HG02943 (cell line): ENCODE data around the gene GPAT2.
"Not testable (repeated sequence)": the region's sequence is repeated elsewhere in the genome, so short reads cannot be mapped to it uniquely, and the experiment has no call there.

Experiments used
- ATAC-seq: cut with Tn5 transposase; IDR thresholded peaks from one replicate; pipeline ENCODE4 v1.9.1; 2021; ENCODE audit warnings: mild to moderate bottlenecking, low read depth, moderate library complexity; ENCODE audit not compliant: unreplicated experiment

GPAT2 gene, protein sequence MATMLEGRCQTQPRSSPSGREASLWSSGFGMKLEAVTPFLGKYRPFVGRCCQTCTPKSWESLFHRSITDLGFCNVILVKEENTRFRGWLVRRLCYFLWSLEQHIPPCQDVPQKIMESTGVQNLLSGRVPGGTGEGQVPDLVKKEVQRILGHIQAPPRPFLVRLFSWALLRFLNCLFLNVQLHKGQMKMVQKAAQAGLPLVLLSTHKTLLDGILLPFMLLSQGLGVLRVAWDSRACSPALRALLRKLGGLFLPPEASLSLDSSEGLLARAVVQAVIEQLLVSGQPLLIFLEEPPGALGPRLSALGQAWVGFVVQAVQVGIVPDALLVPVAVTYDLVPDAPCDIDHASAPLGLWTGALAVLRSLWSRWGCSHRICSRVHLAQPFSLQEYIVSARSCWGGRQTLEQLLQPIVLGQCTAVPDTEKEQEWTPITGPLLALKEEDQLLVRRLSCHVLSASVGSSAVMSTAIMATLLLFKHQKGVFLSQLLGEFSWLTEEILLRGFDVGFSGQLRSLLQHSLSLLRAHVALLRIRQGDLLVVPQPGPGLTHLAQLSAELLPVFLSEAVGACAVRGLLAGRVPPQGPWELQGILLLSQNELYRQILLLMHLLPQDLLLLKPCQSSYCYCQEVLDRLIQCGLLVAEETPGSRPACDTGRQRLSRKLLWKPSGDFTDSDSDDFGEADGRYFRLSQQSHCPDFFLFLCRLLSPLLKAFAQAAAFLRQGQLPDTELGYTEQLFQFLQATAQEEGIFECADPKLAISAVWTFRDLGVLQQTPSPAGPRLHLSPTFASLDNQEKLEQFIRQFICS

DNA sequence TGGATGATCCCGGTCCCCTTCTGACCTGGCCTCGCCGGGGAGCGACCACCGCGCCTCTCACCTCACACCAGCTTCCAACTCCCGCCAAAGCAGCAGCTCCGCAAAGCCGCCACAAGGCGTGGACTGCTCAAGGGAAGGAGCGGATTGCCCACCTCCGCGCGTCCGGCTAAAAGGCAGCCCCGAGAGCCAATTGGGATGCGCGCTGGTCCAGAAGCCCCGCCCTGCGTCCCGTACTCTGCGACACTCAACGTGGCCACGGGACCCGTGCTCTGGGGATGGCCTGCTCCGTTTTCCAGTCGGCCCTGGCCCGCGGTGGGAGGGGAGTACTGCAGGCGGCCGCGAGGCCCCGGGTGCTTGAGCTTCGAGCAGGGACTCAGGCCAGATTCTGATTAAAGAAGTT is at the start of gene GPAT2:
Gene GPAT2, minus strand, starts transcription at position 125 of the 400 bp plus-strand sequence. CDS start 2,557 bp downstream, outside the sequence.
- not testable (repeated sequence) for ATAC-seq

DNA sequence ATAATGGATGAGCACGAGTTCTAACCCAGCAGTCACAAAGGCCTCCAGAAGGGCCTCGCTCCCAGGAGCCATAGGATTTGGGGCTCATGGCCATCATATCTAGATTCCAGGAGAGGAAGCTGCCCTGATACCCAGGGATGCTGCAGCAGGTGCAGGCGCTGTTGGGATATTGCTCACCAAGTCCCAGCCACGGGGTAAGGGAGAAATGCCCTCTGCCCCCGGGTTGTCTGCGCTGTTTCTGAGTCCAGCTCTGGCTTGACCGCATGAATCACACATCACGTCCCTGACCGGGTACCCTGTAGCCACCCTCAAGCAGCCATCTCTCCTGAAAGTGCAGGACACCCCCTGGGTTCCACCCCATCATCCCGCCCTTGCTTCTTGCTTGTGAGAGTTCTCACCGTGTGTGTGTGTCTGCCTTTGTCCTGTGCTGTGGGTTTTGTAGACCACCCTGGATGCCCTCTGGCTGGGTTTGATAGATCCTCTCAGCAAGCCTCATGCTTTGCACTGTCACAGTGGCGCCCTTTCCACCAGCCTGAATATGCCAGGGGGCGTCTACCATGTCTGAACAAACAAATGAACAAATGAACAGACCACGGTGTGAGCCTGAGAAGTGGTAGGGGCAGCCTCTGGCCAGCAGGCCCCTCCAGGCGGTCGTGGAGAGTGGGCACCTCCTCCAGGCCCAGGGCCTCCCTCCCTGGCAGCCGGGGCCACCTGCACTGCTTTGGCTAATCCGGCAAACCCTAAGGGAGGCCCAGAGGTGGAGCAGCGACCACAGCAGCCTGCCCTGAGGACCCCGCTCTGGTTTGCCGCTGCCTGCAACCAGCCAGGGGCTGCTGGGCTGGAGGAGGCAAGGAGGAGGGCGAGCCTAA is 49.5 kb upstream of the GPAT2 start:
- ATAC-seq = no peak

DNA sequence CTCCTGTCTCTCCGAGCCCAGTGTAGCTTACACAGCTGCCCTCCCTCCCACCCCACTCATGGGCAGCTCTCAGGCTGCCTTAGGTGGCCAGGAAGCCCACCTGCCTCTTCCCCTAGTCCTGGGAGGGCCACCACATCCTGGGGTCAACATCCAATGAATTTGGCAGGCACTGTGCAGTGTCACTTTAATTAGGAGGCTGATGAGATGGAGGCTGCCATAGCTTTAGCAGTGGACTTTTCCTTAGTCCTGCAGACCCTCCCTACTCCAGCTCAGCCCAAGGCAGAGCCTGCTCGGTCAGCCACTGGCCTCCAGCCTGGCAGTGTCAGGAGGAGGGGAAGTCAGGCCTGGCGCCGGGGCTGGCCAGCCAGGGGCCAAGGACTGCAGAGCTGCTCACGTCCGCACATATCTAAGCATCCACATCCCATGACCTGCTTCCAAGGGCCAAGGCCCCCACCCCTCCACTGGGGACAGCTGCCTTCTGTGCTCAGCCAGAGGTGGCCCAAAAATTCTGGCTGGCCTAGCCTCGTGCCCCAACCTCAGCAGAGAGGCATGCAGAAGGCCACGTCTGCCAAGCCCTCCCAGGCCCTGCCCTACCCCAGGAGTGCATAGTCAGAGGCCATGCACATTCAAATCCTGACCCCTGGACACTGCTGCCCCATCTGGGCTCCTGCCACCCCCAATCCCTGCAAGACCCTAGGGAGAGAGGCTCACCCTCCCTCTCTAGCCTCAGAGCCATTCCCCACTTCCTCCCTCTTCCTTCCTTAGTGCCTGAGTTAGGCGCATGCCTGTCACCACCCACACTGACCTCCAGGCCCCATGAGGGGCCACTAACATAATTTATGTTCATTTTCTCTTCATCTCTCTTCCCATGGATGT is 48.6 kb upstream of the GPAT2 start:
- ATAC-seq = no peak

DNA sequence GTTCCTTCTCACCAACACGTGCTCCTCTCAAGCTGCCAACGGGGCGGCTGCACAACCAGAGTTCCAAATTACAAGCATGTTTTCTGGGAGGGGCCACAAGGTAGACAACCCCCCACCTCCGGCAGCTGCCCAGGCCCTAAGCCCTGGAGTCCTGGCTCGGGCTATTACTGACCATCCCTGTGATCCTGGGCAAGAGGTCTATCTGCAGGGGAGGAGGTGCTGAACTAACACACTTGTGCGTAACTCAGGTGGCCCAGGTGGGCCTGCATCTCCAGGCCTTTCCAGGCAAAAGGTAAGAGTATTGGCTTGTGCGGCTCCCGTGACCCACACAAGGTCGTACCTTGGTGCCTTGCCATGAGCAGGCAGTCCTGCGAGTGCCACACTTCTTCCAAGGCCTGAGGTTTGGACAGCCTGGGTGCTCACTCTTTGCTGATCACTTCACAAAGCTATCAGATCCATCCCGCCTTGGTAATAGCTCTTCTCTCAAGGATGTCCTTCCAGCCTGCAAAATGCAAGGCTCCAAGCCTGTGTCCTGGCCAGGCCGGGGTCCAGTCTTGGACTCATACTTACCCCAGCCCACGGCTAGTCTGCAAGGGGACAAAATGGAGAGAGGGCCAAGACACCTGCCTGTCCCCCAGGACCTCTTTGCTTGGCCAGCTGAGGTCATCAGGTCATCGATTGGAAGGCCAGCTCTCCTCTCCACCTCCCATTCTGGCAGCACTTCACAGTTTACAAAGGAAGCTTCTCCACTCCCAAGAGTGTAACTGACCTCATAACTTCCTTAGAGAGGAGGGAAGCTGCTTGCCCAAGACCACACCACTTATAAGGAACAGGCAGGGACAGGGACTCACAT is 47.7 kb upstream of the GPAT2 start:
- ATAC-seq = no peak

DNA sequence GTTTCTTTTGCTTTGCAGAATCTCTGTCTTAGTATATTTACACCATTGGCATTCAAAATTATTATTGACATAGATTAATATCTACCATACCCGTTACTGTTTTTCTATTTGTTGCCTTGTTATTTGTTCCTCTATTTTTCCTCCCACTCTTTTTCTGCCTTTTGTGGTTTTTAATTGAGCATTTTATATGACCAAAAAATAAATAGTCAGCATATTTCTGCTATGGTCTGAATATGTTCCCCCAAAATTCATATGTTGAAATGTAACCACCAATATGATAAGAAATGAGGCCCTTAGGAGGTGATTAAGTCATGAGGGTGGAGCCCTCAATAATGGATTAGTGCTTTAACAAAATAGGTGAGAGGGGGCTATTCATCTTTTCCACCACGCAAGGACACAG is 46.3 kb upstream of the GPAT2 start:
- ATAC-seq = no peak

DNA sequence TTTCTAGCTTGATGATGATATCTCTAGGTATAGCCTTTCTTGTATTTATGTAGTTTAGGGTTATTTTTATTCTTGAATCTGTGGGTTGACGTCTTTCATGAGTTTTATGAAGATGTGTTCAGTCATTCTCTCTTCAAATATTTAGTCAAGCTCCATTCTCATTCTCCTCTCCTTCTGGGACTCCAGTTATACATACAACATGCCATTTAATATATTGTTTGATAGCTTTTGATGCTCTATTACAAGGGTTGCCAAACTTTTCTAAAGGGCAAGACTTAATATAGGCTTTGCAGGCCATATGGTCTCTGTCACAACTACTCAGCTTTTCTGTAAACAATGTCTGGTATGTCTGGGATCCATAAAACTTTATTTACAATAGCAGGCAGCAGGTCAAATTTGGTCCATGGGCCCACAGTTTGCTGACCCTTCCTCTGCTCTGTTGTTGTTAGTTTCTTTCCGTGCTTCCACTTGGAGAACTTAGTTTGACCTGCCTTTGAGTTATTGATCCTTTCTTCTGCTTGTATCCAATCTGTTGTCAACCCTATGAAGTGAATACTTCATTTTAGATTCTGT is 40.6 kb upstream of the GPAT2 start:
- no peak for ATAC-seq

DNA sequence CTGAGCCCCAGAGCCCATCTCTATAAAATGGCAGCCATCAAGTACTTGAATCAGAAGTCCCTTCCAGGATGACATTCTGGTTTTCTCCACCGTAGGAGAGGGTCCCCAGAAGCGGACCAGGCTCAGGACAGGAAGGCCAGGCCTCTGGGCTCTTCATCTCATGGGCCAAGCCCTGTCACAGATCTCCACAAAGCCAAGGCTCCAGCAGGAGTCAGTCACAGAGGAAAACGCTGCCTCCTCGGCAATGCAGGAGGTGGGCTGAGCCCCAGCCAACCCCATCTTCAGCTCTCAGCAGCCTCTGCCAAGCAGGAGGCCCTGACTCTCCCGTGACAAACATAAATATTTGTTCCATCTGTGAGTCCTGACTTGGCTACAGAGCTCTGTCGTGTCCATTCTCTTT is 39.4 kb upstream of the GPAT2 start:
- no peak for ATAC-seq

DNA sequence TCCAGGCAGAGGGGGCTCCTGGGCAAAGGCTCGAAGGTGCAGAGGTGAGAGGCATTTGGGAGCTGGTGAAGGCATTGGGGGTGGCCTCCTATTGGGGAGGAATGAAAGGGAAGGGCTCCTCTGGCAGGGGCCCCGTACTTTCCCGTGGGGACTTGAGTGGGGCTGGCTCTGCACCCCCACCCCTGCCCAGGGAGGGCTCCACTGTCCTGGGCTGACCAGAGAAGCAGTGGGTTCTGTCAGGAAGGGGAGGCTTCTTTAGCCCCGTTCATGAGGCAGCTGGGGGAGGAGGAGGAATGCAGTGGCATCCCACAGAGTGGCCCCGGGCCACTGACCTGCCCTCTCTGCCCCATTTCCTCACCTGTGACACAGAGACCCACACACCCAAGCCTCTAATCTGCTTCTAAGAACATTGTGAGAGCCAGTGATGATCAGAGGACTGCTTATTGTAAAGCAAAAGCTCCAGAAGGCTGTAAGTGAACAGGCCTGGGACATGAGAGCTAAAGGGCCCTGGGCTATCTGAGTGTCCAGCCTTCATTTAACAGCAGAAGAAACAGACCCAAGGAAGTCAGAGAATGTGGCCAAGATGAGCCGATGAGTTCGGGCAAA is 38.6 kb upstream of the GPAT2 start:
- no peak for ATAC-seq

DNA sequence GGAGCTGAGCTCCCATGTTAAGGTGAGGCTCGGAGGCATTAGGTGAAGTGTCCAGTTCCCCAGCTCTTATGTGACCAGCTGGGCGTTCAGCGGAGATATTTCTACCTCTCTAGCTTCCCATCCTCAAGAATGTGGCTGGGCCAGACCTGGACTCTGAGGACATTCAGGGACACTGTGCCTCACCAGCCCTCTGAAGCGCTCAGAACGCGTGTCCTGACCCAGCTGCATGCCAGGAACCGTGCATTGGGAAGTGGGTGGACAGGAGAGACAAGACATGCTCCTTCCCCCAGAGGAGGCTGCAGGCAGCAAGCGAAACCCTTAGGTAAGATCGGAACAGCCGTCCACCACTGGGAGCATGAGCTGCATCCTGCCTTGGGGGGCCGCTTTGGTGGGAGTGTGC is 38.0 kb upstream of the GPAT2 start:
- no peak for ATAC-seq

DNA sequence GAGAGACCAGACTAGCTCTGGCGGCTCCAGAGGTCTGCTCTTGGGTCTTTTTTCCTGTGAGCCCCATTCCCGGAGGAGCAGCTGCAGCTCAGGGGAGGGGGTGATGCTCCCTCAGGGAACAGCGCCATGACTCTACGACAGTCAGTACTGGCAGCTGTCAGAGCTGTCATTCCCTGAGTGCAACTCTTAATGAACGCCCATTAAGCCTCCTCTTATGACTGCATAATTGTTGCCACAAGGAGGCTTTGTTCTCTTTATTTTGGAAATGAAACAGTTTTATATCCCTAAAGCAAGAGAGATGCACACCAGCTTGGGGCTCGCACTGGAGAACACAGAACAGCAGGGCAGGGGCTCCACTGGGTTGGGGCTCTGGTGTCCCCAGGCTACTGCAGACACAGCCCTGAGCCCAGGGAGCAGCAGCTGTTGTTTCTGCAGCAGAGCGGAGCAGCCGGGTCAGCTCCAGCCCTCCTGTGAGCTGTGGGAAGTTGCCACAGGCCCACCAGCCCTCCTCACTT is 37.3 kb upstream of the GPAT2 start:
- ATAC-seq = not testable (repeated sequence)

DNA sequence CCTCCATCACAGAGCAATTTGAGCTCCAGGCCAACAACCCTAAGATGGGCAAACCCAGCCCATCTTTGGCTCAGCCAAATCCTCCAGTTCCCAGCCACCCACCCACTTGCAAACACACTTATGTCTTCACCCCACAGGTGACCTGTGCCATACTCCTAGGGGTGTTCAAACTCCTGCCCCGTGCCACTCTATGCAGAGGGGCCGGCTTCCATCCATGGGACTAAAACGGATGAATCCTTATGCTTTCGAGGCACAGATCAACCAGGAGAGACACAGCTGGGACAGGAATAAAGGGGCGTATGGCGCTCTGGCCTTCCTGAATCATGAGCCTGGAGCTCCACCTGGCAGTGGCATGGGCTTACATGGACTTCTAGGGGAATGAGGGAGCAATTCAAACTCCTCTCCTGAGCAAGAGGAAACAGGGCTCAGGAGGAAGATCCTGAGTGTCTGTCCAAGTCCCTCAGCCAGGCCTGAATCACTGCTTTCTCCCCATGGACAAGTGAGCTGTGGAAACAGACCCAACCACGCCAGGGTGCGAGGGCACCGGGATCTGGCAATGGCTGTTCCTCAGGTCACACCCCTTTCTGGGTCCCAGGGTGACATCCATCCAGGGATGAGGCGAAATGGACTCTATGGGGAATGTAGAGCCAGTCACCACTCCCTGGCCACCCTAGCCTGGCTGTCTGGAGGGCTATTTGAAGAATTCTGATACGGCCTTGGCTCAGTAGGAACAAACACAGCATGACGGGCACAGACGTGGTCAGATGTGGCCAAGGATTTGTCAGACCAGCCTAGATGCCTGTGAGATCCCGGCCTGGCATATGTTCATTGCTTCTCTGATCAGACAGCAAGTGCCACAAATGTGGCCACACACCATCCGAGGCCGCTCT is 36.6 kb upstream of the GPAT2 start:
- ATAC-seq = not testable (repeated sequence)

DNA sequence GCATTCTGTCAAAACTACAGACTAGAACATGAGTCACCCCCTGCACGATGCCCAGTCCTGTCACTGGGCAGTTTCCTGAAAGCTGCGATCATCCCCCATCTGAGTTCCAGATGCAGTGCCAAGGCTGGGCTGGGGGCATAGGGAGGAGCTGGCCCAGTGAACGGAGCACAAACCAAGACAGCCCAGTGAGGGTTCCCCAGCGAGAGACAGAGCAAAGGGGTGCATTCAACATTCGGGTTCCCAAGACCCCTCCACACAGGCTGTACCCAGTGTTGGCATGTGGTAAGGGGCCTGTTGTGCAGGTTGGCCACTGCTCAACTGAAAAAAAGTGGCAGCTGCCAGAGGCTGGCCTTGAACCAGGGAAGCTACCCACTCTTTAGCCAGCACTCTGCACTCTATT is 35.6 kb upstream of the GPAT2 start:
- not testable (repeated sequence) for ATAC-seq

DNA sequence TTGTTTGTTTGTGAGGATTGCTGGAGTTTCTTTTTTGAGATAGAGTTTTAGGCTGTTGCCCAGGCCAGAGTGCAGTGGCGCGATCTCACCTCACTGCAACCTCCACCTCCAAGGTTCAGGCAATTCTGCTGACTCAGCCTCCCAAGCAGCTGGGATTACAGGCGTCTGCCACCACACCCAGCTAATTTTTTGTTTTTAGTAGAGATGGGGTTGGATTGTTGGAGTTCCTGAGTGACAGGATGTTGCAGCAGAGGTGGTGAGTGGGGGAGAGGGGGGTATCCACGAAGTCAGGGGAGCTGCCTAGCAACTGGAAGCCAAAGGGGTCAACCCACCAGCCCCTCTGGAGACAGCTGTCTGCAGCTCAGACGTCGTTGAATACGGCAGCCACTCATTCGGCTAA is 35.2 kb upstream of the GPAT2 start:
- ATAC-seq = not testable (repeated sequence)

DNA sequence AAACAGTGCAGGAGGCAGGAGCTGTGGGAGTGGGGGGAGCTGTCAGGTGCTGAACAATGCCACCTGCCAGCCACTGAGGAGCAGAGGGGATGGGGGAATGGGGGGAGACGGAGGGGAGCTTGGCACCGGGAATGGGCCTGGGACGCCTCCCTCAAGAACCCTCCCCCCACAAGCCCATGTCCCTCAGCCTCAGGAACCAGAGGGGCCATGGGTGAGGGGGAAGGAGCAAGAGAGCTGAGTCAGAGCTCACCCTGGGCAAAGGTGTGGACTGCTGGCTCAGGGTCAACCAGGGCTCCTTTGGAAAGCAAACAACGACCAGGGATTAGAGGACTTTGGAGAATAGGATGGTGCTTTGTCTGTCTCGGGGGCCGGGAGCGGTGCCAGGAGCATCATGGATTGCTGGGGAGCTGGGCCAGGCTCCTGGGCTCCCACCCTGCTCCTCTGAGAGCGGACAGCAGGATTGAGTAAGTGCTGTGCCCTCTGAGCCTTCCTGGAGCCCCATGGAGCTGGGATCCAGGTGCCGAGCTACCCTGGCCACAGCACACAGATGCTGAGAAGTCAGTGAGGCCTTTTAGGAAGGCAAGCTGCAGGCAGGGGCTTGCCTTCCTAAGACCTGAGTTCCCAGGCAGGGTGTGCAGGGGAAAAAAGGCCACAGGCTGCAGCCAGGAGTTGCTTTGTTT is 33.3 kb upstream of the GPAT2 start:
- not testable (repeated sequence) for ATAC-seq

DNA sequence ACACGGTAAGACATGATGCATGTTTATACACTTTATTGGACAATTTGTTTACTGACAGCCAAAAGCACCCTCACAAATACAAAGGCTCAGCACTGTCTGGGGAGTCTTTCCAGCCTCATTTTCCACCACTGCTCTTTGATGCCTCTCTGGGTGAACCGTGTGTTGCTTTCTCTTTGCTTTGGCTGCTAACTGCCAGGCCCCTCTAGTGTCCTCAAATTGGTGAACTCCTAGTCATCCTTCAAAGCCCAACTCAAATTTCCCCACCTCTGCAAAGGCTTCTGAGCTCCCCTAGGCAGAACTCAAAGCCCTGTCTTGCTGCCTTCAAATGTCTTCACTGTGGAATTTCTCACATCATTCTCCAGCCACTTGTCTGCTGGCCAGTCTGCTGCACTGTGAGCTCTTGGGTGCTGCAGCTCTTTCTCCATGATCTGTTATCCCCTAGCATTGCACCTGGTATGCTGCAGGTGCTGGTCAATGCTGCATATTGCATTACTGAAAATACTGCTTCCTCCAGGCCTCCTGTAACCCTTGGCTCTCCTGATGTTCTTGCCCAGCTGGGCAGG is 32.5 kb upstream of the GPAT2 start:
- not testable (repeated sequence) for ATAC-seq

DNA sequence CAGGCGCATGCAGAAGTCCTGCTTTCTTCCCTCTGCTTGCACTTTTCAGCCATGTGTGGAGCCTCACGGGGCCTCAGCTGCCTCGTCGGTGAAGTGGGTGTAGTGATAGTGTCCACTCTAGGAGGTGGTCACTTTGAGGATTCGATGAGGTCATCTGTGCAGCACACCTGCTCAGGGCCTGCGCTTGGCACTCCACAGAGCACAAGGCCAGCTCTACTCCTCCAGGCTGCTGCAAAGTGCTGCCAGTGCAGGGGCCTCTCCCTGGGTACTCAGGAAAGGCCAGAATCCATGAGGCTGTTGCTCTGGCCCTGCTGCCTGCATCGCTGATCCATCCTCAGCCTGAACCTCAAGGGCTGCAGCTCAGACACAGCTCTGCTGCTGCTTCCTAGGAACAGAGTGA is 31.8 kb upstream of the GPAT2 start:
- not testable (repeated sequence) for ATAC-seq
